DOHH2 (cell line): ENCODE data around the gene RASAL2.

ENCODE experiments used
- H3F3A ChIP-seq: fragments of 200-600 bp; sonication (generic), shearing (Covaris generic); 2 replicates; pipeline ENCODE4 v1.6.0; 2016; ENCODE audit warnings: antibody characterized with exemption, mild to moderate bottlenecking; ENCODE audit not compliant: control insufficient read depth, insufficient read depth
- H3K27ac ChIP-seq: fragments of 200-600 bp; sonication (generic); 2 replicates; pipeline ENCODE4 v1.5.1; 2014; ENCODE audit warnings: low read depth, mild to moderate bottlenecking, low read length, moderate library complexity
- H3K27me3 ChIP-seq: fragments of 200-600 bp; sonication (generic); 2 replicates; pipeline ENCODE4 v1.6.1; 2014; ENCODE audit warnings: mild to moderate bottlenecking, low read length, mixed read lengths; ENCODE audit not compliant: control insufficient read depth
- H3K36me3 ChIP-seq: fragments of 200-600 bp; sonication (generic); 2 replicates; pipeline ENCODE4 v1.6.1; 2014; ENCODE audit warnings: mild to moderate bottlenecking, low read length, moderate library complexity, mixed read lengths; ENCODE audit not compliant: control insufficient read depth
- H3K4me1 ChIP-seq: fragments of 200-600 bp; sonication (generic); 2 replicates; pipeline ENCODE4 v1.6.1; 2014; ENCODE audit warnings: mild to moderate bottlenecking, low read length, mixed read lengths; ENCODE audit not compliant: control insufficient read depth
- H3K4me2 ChIP-seq: fragments of 200-600 bp; sonication (generic); 2 replicates; pipeline ENCODE4 v1.6.0; 2014; ENCODE audit warnings: mild to moderate bottlenecking, low read length, moderate library complexity
- H3K4me3 ChIP-seq: fragments of 200-600 bp; sonication (generic); 2 replicates; pipeline ENCODE4 v1.5.1; 2014; ENCODE audit warnings: mild to moderate bottlenecking, low read length, mixed read lengths
- H3K79me2 ChIP-seq: fragments of 200-600 bp; sonication (generic); 2 replicates; pipeline ENCODE4 v1.6.1; 2014; ENCODE audit warnings: mild to moderate bottlenecking, low read length, mixed read lengths; ENCODE audit not compliant: control insufficient read depth
- H3K9me2 ChIP-seq: fragments of 200-600 bp; sonication (generic); replicated peaks from 2 replicates; pipeline ENCODE4 v1.6.1; 2014; ENCODE audit warnings: mild to moderate bottlenecking, low read length, mixed read lengths; ENCODE audit not compliant: control insufficient read depth
- H3K9me3 ChIP-seq: fragments of 200-600 bp; sonication (generic); 2 replicates; pipeline ENCODE4 v1.6.1; 2014; ENCODE audit warnings: antibody characterized with exemption, low read length, mixed read lengths; ENCODE audit not compliant: control insufficient read depth, insufficient read depth
- H4K20me1 ChIP-seq: fragments of 200-600 bp; sonication (generic); 2 replicates; pipeline ENCODE4 v1.6.0; 2014; ENCODE audit warnings: low read depth, mild to moderate bottlenecking, antibody characterized with exemption, low read length, moderate library complexity; ENCODE audit not compliant: control insufficient read depth, insufficient read depth
- EZH2phosphoT487 ChIP-seq: fragments of 200-600 bp; sonication (generic); IDR thresholded peaks from 2 replicates; pipeline ENCODE4 v1.6.1; 2017; ENCODE audit warnings: borderline replicate concordance, mild to moderate bottlenecking, antibody characterized with exemption, low read length, moderate library complexity, mixed read lengths
- TF ChIP-seq, protein P1 (sequence below): fragments of 200-600 bp; sonication (generic); IDR thresholded peaks from one replicate; pipeline ENCODE4 v1.5.1; 2014; ENCODE audit warnings: antibody characterized with exemption, mild to moderate bottlenecking, low read depth, low read length; ENCODE audit not compliant: poor library complexity, severe bottlenecking

RASAL2 gene

GRCh38 chr1:178411756-178412399, 318.0 kb downstream of the RASAL2 start:
- H3K4me3 ChIP-seq = no peak overlapping the region
- no peak overlapping the region for H3K27ac ChIP-seq
- no peaks in the 10 kb centered on the region for H3K9me3 ChIP-seq
- no peaks in the 10 kb centered on the region for H3K27me3 ChIP-seq
- H3F3A ChIP-seq = no peaks in the 10 kb centered on the region
- H3K36me3 ChIP-seq = no peaks in the 10 kb centered on the region
- no peaks in the 10 kb centered on the region for H4K20me1 ChIP-seq
- no peaks in the 10 kb centered on the region for H3K4me1 ChIP-seq
- H3K4me2 ChIP-seq = no peak overlapping the region
- H3K9me2 ChIP-seq = no peaks in the 10 kb centered on the region
- H3K79me2 ChIP-seq = no peaks in the 10 kb centered on the region
- no peak for TF ChIP-seq EZH2phosphoT487
- TF ChIP-seq, protein P1, sequence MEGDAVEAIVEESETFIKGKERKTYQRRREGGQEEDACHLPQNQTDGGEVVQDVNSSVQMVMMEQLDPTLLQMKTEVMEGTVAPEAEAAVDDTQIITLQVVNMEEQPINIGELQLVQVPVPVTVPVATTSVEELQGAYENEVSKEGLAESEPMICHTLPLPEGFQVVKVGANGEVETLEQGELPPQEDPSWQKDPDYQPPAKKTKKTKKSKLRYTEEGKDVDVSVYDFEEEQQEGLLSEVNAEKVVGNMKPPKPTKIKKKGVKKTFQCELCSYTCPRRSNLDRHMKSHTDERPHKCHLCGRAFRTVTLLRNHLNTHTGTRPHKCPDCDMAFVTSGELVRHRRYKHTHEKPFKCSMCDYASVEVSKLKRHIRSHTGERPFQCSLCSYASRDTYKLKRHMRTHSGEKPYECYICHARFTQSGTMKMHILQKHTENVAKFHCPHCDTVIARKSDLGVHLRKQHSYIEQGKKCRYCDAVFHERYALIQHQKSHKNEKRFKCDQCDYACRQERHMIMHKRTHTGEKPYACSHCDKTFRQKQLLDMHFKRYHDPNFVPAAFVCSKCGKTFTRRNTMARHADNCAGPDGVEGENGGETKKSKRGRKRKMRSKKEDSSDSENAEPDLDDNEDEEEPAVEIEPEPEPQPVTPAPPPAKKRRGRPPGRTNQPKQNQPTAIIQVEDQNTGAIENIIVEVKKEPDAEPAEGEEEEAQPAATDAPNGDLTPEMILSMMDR = no peak

DNA sequence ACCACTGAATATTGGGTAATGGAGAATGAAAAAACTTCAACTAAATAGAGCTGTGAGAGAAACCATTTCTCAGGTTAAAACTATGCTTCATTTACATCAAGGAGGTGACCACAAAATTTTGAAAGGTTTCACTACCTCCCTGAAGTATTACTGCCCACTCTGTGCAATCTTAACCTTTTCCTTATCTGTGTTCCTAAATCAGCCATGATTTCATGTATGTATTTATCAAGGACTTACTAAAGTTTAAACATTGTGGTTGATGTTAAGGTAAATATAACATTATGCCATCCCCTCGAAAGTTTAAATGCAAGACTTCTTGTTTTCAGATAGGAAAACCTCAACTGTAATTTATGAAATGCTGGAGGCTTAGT, 318.5 kb downstream of the RASAL2 start:
- no peaks in the 10 kb centered on the region for H3F3A ChIP-seq
- H3K4me2 ChIP-seq = no peak overlapping the region
- no peaks in the 10 kb centered on the region for H4K20me1 ChIP-seq
- H3K9me2 ChIP-seq = no peaks in the 10 kb centered on the region
- no peaks in the 10 kb centered on the region for H3K27me3 ChIP-seq
- H3K36me3 ChIP-seq = no peaks in the 10 kb centered on the region
- no peaks in the 10 kb centered on the region for H3K9me3 ChIP-seq
- TF ChIP-seq EZH2phosphoT487 = no peak
- TF ChIP-seq, protein P1 = no peak
- no peak overlapping the region for H3K27ac ChIP-seq
- no peaks in the 10 kb centered on the region for H3K79me2 ChIP-seq
- no peak overlapping the region for H3K4me3 ChIP-seq
- no peaks in the 10 kb centered on the region for H3K4me1 ChIP-seq

- Histone ChIP-seq H3K79me2 (no peaks in the 10 kb centered on the region), H3K4me2 (no peak overlapping the region), H4K20me1 (no peaks in the 10 kb centered on the region), H3K9me2 (no peaks in the 10 kb centered on the region), H3K27me3 (no peaks in the 10 kb centered on the region; the same call in 1 of the 2 replicates), H3K36me3 (no peaks in the 10 kb centered on the region), H3K9me3 (no peaks in the 10 kb centered on the region), H3K4me3 (no peak overlapping the region), H3K4me1 (no peaks in the 10 kb centered on the region), H3F3A (no peaks in the 10 kb centered on the region), H3K27ac (no peak overlapping the region)
- TF ChIP-seq, protein P1 = no peak
- no peak for TF ChIP-seq EZH2phosphoT487
These were observed 324.0 kb downstream of the RASAL2 start for GRCh38 chr1:178417858-178418257.
